ENCODE measurements around the gene MED14. TPM values are rescaled to one million over a fixed set of nuclear protein-coding genes. Genes with fewer than 3 reads are reported as not detected.
A peak's percentile ranks its signal among the peaks of the same experiment; 100 is the strongest.

MED14 gene
- polyA plus RNA-seq, 6 donors from 2014 or later = 9.2 to 23.6 (median 15.2) TPM

- peak overlapping the region; percentile 83 to 99 (median 97) for H3K4me3 Mint-ChIP-seq
- DNase-seq (peak; percentile 39), ATAC-seq (ENCODE audit: low read depth in 2 of 2) (peak; percentile 12 to 27)
- H3K27ac Mint-ChIP-seq = peak overlapping the region; percentile 94 to 99 (median 96)
- peaks cover 39 to 54% (median 44%) of the 10 kb centered on the region in 3 donors for H3K4me1 Mint-ChIP-seq
- H3K9me3 Mint-ChIP-seq = peaks cover 0 to 2% (median 0%) of the 10 kb centered on the region in 7 donors
- H3K36me3 Mint-ChIP-seq = peaks cover 9 to 11% of the 10 kb centered on the region in 2 donors
- H3K27me3 Mint-ChIP-seq = no peaks in the 10 kb centered on the region
Observed at GRCh38 chrX:40646489-40647306, 88.6 kb downstream of the MED14 start.

DNA sequence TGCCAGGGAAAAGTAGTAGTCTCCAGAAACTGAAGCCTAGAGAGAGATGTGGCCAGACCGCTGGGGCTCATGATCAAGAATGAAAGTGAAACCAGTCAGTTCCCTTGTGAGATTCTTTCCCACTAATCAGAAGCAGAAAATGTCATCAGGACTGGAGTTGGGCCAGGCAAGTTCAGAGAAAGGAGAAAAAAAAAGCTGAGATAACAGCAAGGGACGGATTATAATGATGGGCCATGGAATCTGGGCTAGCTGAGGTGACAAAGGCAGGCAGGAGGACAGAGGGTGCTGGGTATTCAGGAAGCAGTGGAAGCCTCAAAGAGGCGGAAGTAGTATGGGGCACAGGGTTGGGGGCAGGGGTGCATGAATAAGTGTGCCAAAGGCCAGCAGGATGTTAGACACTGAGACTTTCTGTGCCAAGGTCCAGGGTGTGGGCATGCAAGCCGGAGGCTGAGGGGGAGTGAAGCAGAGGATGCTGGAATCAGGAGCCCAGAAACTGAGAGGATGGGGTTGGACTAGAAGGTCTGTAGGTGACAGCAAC, 90.5 kb downstream of the MED14 start:
- Mint-ChIP-seq H3K27me3 (no peaks in the 10 kb centered on the region), H3K36me3 (peaks cover 11 to 13% of the 10 kb centered on the region in 2 donors), H3K4me1 (peaks cover 37 to 59% (median 43%) of the 10 kb centered on the region in 3 donors), H3K27ac (peak overlapping the region; percentile 90 to 98 (median 95)), H3K9me3 (peaks cover 0 to 2% (median 0%) of the 10 kb centered on the region in 7 donors), H3K4me3 (peak overlapping the region; percentile 85 to 94 (median 92))
- ATAC-seq (ENCODE audit: low read depth in 2 of 2) (peak; percentile 39 to 40), DNase-seq (peak; percentile 68)

DNA sequence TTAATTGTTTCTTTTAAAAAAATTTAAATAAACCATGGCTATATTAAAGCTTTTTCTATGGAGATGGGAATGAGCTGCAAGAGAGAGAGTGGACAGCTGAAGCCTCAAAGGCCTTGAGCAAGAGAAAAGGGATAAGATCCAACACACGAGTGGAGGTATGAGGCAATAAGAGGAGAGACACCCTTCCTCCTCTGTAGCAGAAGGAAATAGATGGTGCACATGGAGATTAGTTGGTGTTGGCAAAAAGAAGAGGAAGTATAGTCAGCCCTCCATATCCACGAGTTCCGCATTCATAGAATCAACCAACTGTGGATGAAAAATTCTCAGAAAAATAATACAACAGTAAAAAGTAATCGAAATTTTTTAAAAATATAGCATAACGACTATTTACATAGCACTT, 91.2 kb downstream of the MED14 start:
- peaks cover 13 to 17% of the 10 kb centered on the region in 2 donors for H3K36me3 Mint-ChIP-seq
- ATAC-seq (ENCODE audit: low read depth in 2 of 2) = peak; percentile 13 to 15
- H3K4me3 Mint-ChIP-seq = peak overlapping the region in 7 of 8 donors; percentile 85 to 93 (median 91)
- peaks cover 37 to 64% (median 43%) of the 10 kb centered on the region in 3 donors for H3K4me1 Mint-ChIP-seq
- H3K9me3 Mint-ChIP-seq = peaks cover 0 to 2% (median 0%) of the 10 kb centered on the region in 7 donors
- H3K27ac Mint-ChIP-seq = peak overlapping the region; percentile 74 to 98 (median 96)
- DNase-seq = peak; percentile 42
- H3K27me3 Mint-ChIP-seq = no peaks in the 10 kb centered on the region

DNA sequence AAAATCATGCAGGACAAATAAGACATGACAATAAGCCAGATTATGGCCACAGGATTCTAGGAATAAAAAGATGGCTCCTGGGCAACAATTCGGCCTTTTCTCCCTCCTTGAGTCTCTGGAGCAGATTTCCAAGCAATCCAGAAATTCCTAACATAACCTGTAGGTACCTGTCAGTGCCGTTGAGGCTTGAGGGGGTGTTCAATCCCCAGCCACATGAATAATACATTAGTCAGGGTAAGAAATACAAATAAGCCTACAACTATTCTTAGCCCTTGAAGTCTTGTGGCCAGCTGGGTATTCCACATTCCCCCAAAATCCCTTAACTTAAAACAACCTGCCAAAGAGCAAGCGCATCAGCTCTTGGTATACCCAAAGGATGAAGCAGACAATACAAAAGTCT, 97.7 kb downstream of the MED14 start:
- H3K36me3 Mint-ChIP-seq = peaks cover 51 to 54% of the 10 kb centered on the region in 2 donors
- peaks cover 26 to 39% (median 34%) of the 10 kb centered on the region in 3 donors for H3K4me1 Mint-ChIP-seq

GRCh38 chrX:40632199-40632598, 103.1 kb downstream of the MED14 start:
- DNase-seq (peak; percentile 14), ATAC-seq (ENCODE audit: low read depth in 2 of 2) (peak; percentile 42 to 45)
- H3K27me3 Mint-ChIP-seq = no peaks in the 10 kb centered on the region

More for the DNA sequence above, 97.7 kb downstream of the MED14 start:
- H3K27me3 Mint-ChIP-seq = no peaks in the 10 kb centered on the region
- H3K4me3 Mint-ChIP-seq = peak overlapping the region in 1 of 8 donors; percentile 16
- no peak for ATAC-seq (ENCODE audit: low read depth in 2 of 2)
- H3K9me3 Mint-ChIP-seq = peaks cover 0 to 2% (median 0%) of the 10 kb centered on the region in 7 donors
- DNase-seq = no peak
- no peak overlapping the region for H3K27ac Mint-ChIP-seq

GRCh38 chrX:40628506-40628905, 106.8 kb downstream of the MED14 start:
- no peaks in the 10 kb centered on the region for H3K27me3 Mint-ChIP-seq
- ATAC-seq (ENCODE audit: low read depth in 2 of 2) (no peak), DNase-seq (no peak)
- no peak overlapping the region for H3K4me3 Mint-ChIP-seq
- H3K36me3 Mint-ChIP-seq = peaks cover 27 to 31% of the 10 kb centered on the region in 2 donors
- no peak overlapping the region for H3K27ac Mint-ChIP-seq
- peaks cover 16 to 17% (median 16%) of the 10 kb centered on the region in 3 donors for H3K4me1 Mint-ChIP-seq
- H3K9me3 Mint-ChIP-seq = peaks cover 0 to 5% (median 0%) of the 10 kb centered on the region in 7 donors

More at GRCh38 chrX:40632199-40632598, 103.1 kb downstream of the MED14 start:
- Mint-ChIP-seq H3K36me3 (peaks cover 54 to 61% of the 10 kb centered on the region in 2 donors), H3K4me3 (peak overlapping the region in 2 of 8 donors; percentile 9 to 13), H3K4me1 (peaks cover 23 to 31% (median 26%) of the 10 kb centered on the region in 3 donors), H3K9me3 (no peaks in the 10 kb centered on the region), H3K27ac (peak overlapping the region in 5 of 6 donors; percentile 22 to 75 (median 48))

DNA sequence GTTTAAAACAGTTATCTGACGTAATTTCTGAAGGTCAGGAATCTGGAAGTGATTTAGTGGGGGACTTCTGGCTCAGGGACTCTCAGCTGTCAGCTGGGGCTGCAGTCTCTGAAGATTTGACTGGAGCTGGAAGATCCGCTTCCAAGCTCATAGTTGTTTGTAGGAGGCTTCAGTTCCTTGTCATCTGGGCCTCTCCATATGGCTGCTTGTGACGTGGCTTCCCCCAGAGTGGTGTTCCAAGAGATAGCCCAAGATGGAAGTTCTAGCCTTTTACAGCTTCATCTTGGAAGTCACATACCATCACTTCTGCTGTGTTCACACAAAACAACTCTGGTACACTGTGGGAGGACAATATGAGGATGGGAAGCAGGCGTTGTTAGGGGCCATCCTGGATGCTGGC, 110.0 kb downstream of the MED14 start:
- Mint-ChIP-seq H3K4me3 (no peak overlapping the region), H3K36me3 (peaks cover 10 to 20% of the 10 kb centered on the region in 2 donors), H3K9me3 (peaks cover 0 to 5% (median 0%) of the 10 kb centered on the region in 7 donors), H3K27me3 (no peaks in the 10 kb centered on the region), H3K27ac (peak overlapping the region in 1 of 6 donors; percentile 15), H3K4me1 (no peaks in the 10 kb centered on the region)
- no peak for ATAC-seq (ENCODE audit: low read depth in 2 of 2)
- DNase-seq = no peak

- Mint-ChIP-seq H3K27ac (peak overlapping the region in 1 of 6 donors; percentile 44), H3K9me3 (peaks cover 0 to 5% (median 0%) of the 10 kb centered on the region in 7 donors), H3K36me3 (peaks cover 10 to 18% of the 10 kb centered on the region in 2 donors), H3K4me1 (no peaks in the 10 kb centered on the region), H3K27me3 (no peaks in the 10 kb centered on the region), H3K4me3 (no peak overlapping the region)
- DNase-seq = no peak
- ATAC-seq (ENCODE audit: low read depth in 2 of 2) = no peak
Observed at GRCh38 chrX:40623665-40624064, 111.7 kb downstream of the MED14 start.

DNA sequence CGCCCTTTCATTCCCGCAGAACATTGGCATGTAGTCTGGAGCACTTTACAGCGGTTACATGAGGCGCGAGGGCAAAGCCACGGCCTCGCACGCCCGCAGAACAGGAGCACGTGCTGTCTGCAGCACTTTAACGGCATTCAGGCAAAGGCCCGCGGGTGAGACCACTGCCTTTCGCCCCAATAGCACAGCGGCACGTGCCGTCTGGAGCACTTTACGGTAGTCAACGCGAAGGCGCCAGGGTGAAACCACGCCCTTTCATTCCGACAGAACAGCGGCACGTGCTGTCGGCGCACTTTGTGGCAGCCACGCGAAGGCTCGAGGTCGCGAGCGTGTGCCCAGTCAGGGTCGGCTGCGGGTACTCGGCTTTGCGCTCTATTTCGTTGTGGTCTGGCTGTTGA, 112.2 kb downstream of the MED14 start, which contains the start of gene MPC1L:
MPC1L (plus strand) TSS at position 290 of the 398 bp plus-strand sequence. CDS start 138 bp downstream, outside the sequence.
- Mint-ChIP-seq H3K27me3 (no peaks in the 10 kb centered on the region), H3K4me3 (no peak within 1 kb of the TSS), H3K9me3 (peaks cover 0 to 5% (median 0%) of the 10 kb centered on the region in 7 donors), H3K36me3 (peaks cover 8 to 16% of the 10 kb centered on the region in 2 donors), H3K4me1 (no peaks in the 10 kb centered on the region), H3K27ac (peak within 1 kb of the TSS in 1 of 6 donors; percentile 44)
- DNase-seq = no peak
- no peak for ATAC-seq (ENCODE audit: low read depth in 2 of 2)

DNA sequence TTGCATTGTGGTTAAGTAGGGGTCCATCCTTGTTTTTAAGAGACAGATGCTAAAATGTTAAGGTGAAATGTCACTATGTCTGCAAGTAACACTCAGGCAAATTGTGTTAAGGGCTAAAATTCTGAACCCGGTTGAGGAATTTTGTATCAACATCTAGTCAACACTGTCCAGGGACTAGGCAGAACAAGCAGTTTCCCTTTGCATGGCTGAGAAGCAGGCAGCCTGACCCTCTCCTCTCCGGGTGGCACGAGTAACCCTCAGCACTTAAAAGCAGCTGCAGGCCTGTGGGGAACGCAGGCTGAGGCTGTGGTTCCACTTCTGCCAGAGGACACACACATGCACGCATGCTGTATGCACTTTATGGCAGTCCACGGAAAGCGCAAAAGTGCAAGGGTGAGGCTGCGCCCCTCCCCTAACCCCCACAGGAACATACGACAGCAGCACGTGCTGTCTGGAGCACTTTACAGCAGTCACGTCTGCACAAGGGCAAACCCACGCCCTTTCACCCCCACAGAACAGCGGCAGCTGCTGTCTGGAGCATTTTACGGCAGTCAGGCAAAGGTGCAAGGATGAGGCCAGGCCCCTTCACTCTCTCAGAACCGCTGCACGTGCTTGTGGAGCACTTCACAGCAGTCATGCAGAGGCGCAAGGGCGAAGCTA, 112.7 kb downstream of the MED14 start:
- no peak overlapping the region for H3K27ac Mint-ChIP-seq
- DNase-seq = no peak
- H3K27me3 Mint-ChIP-seq = no peaks in the 10 kb centered on the region
- ATAC-seq (ENCODE audit: low read depth in 2 of 2) = no peak
- H3K4me1 Mint-ChIP-seq = no peaks in the 10 kb centered on the region
- peaks cover 0 to 5% (median 0%) of the 10 kb centered on the region in 7 donors for H3K9me3 Mint-ChIP-seq
- H3K4me3 Mint-ChIP-seq = no peak overlapping the region
- H3K36me3 Mint-ChIP-seq = peaks cover 3 to 11% of the 10 kb centered on the region in 2 donors

DNA sequence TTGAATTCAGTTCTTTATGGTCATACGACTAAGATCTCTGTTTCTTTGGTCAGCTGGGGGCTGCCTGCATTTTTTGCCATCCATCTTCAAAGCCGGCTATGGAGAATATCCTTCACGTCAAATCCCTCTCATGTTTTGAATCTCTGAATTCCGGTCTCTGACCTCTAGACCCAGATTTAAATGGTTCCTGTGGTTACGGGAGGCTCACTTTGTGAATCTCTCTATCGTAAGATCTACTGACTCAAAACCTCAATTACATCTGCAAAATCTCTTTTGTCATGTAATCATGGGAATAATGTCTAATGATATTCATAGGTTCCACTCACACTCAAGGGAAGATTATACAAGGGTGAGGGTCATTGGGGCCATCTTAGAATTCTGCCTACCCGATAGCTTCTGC, 117.8 kb downstream of the MED14 start:
- H3K27ac Mint-ChIP-seq = no peak overlapping the region
- H3K27me3 Mint-ChIP-seq = no peaks in the 10 kb centered on the region
- no peak for DNase-seq
- H3K4me1 Mint-ChIP-seq = no peaks in the 10 kb centered on the region
- H3K36me3 Mint-ChIP-seq = peaks cover 0 to 6% of the 10 kb centered on the region in 2 donors
- ATAC-seq (ENCODE audit: low read depth in 2 of 2) = no peak
- no peak overlapping the region for H3K4me3 Mint-ChIP-seq
- no peaks in the 10 kb centered on the region for H3K9me3 Mint-ChIP-seq

GRCh38 chrX:40615976-40616375, 119.4 kb downstream of the MED14 start:
- no peak overlapping the region for H3K4me3 Mint-ChIP-seq

DNA sequence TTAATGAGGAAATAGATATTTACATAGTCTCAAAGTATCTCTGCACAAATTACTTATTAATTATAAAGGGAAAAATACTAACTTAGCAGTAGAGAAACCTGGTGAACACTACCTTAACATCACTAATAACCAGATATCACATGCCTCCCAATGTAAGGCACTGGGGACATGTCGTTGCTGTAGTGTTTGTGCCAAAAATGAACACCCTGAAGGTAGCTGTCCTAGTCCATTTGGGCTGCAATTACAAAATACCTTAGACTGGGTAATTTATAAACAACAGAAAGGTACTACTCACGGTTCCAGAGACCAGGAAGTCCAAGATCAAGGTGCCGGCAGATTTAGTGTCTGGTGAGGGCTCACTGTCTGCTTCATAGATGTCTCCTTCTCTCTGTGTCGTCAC, 122.8 kb downstream of the MED14 start:
- Mint-ChIP-seq H3K36me3 (no peaks in the 10 kb centered on the region), H3K27ac (no peak overlapping the region), H3K4me1 (no peaks in the 10 kb centered on the region), H3K27me3 (no peaks in the 10 kb centered on the region), H3K4me3 (no peak overlapping the region), H3K9me3 (no peaks in the 10 kb centered on the region)
- DNase-seq (no peak), ATAC-seq (ENCODE audit: low read depth in 2 of 2) (no peak)

More at GRCh38 chrX:40615976-40616375, 119.4 kb downstream of the MED14 start:
- H3K9me3 Mint-ChIP-seq = no peaks in the 10 kb centered on the region
- ATAC-seq (ENCODE audit: low read depth in 2 of 2) = no peak
- H3K27me3 Mint-ChIP-seq = no peaks in the 10 kb centered on the region
- no peaks in the 10 kb centered on the region for H3K4me1 Mint-ChIP-seq
- DNase-seq = no peak
- no peaks in the 10 kb centered on the region for H3K36me3 Mint-ChIP-seq
- H3K27ac Mint-ChIP-seq = no peak overlapping the region
